ENCODE results near the gene HBEGF. TPM values are rescaled to one million over a fixed set of nuclear protein-coding genes. Genes with fewer than 3 reads are reported as not detected.

The HBEGF gene
- total RNA-seq, 1 donor from 2014 or later: 42.2 TPM

GRCh38 chr5:140305471-140305870 is 40.9 kb downstream of the HBEGF start:
- intact Hi-C loops (cut with micrococcal nuclease): loop anchor here (10.0 kb wide), 1 partner anchor 1971 kb away; the partner anchor contains the start of genes CDC25C and FAM53C

GRCh38 chr5:140303966-140304365 is 42.4 kb downstream of the HBEGF start:
- intact Hi-C loops (cut with micrococcal nuclease): loop anchor here (1.0 to 10.0 kb wide), 17 partner anchors 11 to 1969 kb away; partner anchors contain the start of genes ANKHD1, APBB3, CDC25C and CYSTM1

GRCh38 chr5:140302786-140303639 is 43.4 kb downstream of the HBEGF start, which contains the start of gene PFDN1:
TSS of gene PFDN1 (minus strand) at chr5:140303101. CDS start at chr5:140303073, 28 bp downstream.
- intact Hi-C loops (cut with micrococcal nuclease): loop anchor here (1.0 to 10.0 kb wide), 17 partner anchors 10 to 1968 kb away; partner anchors contain the start of genes ANKHD1, APBB3, CDC25C and CYSTM1

GRCh38 chr5:140301136-140301535 is 45.3 kb downstream of the HBEGF start:
- intact Hi-C loops (cut with micrococcal nuclease): loop anchor here (5.0 to 10.0 kb wide), 2 partner anchors 401 to 1966 kb away; partner anchors contain the start of genes CDC25C, FAM53C and ZMAT2

- intact Hi-C loops (cut with micrococcal nuclease): no loop called here
These were observed 47.3 kb downstream of the HBEGF start for GRCh38 chr5:140299056-140299455.

GRCh38 chr5:140298183-140298601 is 48.2 kb downstream of the HBEGF start:
- intact Hi-C loops (cut with micrococcal nuclease): no loop called here

- intact Hi-C loops (cut with micrococcal nuclease): no loop called here
These were observed 49.1 kb downstream of the HBEGF start for GRCh38 chr5:140297283-140297682.

- intact Hi-C loops (cut with micrococcal nuclease): no loop called here
These were observed 50.1 kb downstream of the HBEGF start for GRCh38 chr5:140296289-140296688.

- intact Hi-C loops (cut with micrococcal nuclease): no loop called here
These were observed 51.0 kb downstream of the HBEGF start for GRCh38 chr5:140295414-140295813.

GRCh38 chr5:140294753-140295152 is 51.6 kb downstream of the HBEGF start:
- intact Hi-C loops (cut with micrococcal nuclease): no loop called here

GRCh38 chr5:140293849-140294100 is 52.6 kb downstream of the HBEGF start:
- intact Hi-C loops (cut with micrococcal nuclease): loop anchor here (1.0 kb wide), 1 partner anchor 10 kb away; the partner anchor contains the start of gene PFDN1

- intact Hi-C loops (cut with micrococcal nuclease): loop anchor here (1.0 kb wide), 1 partner anchor 10 kb away; the partner anchor contains the start of gene PFDN1
These were observed 53.1 kb downstream of the HBEGF start for GRCh38 chr5:140293091-140293848.

GRCh38 chr5:140292212-140293036 is 54.0 kb downstream of the HBEGF start:
- intact Hi-C loops (cut with micrococcal nuclease): loop anchor here (1.0 kb wide), 1 partner anchor 11 kb away; the partner anchor contains the start of gene PFDN1

- intact Hi-C loops (cut with micrococcal nuclease): no loop called here
These were observed 58.4 kb downstream of the HBEGF start for GRCh38 chr5:140287801-140288521.

GRCh38 chr5:140286424-140286823 is 60.0 kb downstream of the HBEGF start:
- intact Hi-C loops (cut with micrococcal nuclease): no loop called here

GRCh38 chr5:140284013-140284412 is 62.4 kb downstream of the HBEGF start:
- intact Hi-C loops (cut with micrococcal nuclease): no loop called here

Measured in T-helper 1 cell treated with Interleukin-12 subunit alpha and Interleukin-12 subunit beta and Interleukin-4 antibody, amounts not matched to agents 30 ng/mL and 1 ng/mL, for 36 hours (primary cell).